HG03025 (cell line): ENCODE data around the gene TSPAN13.

Experiments used
- ATAC-seq: cut with Tn5 transposase; IDR thresholded peaks from one replicate; pipeline ENCODE4 v1.9.1; 2021; ENCODE audit warnings: mild to moderate bottlenecking, moderate library complexity; ENCODE audit not compliant: unreplicated experiment, low FRiP score

Gene TSPAN13

DNA sequence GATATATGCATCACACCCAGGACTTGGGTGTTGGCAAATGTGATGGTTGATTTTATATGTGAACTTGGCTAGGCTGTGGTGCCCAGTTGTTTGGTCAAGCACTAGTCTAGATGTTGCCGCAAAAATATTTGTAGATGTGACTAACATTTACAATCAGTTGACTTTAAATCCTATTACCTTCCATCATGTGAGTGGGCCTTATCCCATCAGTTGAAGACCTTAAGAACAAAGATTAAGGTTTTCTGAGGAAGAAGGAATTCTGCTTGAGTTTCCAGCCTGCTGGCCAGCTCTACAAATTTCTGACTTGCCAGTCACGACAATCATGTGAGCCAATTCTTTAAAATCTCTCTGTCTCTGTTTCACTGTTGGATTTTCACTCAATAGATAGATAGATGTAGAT lies 20.3 kb downstream of the TSPAN13 start:
- no peak for ATAC-seq

DNA sequence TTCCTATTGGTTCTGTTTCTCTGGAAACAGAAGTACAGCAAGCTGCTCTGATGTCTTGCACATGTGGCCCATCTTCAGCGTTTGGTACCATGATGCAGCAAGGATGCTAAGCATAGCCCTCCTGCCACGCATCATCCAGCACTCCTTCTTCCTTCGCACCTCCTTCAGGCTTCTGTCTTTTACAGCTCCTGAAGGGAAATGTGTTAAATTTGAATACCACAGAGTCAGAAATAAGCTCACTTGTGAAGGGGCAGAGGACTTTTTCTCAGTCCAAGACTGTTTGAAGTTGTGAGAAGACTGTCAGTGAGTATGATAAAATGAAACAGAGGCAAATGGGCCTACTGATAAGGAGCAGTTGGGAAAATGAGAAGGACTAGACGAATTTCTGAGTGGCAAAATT lies 20.7 kb downstream of the TSPAN13 start:
- ATAC-seq = no peak

DNA sequence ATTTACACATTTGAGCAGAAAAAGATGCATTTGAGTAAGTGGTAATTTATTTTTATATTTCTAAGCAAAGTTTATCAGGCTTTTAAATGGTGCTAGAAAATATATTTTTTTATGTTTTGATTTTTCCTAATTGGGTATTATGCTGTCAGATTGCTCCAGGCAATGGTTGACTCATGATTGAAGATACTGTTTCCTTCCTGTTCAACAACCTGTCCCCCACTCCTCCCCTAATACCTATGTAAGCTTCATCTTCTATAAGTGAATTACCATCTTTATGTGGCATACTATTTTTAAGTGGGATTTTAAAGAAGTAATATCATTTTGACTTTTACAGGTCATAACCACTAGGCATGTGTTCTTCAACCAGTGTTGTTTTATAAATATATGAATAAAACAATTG lies 21.4 kb downstream of the TSPAN13 start:
- ATAC-seq = no peak

DNA sequence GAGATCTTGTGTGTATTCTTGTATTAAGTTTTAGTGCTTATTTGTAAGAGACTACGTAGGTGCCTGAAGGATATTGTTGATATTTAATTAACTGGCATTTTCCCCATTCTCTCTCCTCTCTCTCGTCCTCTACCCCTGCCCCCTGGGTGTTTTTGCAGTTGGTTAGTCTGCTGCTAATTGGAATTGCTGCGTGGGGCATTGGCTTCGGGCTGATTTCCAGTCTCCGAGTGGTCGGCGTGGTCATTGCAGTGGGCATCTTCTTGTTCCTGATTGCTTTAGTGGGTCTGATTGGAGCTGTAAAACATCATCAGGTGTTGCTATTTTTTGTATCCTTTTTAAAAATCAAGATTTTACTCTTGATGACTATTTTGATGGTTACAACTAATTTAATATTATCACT lies 22.5 kb downstream of the TSPAN13 start:
- ATAC-seq = no peak

DNA sequence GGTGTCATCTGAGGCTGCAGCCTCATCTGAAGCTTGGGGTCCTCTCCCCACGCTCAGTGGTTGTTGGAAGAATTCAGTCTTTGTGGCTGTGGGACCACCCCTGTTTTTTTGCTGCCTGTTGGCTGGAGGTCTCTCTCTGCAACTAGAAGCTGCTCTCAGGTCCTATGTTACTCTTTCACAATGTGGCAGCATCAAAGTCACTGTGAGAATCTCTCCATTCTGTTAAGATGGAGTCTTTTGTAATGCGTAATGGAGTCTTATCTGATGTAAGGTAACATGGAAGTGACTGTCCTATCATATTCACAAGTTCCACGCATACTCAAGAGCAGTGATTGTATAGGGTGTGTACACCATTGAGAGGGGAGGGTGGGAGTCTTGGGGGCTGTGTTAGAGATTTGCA lies 24.9 kb downstream of the TSPAN13 start:
- no peak for ATAC-seq

DNA sequence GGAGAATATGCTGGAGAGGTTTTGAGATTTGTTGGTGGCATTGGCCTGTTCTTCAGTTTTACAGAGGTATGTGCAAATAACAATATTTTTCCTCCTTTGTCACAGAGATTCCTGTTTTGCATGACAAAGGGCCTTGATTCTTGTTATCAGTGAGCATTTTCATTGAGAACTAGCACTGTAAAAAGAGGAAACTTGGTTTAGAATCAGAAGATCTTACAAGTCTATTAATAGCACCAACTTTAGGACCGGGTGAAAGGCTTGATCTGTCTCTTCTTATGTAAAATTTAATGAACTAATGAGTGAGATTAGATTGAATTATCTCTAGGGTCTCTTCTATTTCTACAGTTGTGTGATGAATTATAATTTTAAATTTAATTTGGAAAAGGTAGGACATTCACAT lies 25.5 kb downstream of the TSPAN13 start:
- ATAC-seq = no peak

DNA sequence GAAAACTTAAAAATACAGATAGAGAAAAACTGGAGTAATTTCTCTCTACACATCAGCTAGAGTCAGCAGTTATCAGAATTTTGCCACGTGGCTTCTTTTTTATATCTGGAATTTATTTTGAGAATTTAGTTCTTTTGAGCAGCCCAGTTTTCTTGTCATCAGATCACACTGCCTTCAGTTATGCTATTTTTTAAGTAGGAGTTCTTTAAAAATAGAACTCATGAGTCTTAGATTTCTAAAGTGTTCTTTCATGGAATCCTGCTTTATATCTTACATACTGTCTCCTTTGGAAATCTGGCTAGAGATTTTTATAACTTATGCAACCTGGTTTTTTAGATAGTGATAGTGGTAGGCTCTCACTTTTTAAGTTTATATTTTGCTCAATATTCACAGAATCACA lies 27.0 kb downstream of the TSPAN13 start:
- ATAC-seq = no peak

DNA sequence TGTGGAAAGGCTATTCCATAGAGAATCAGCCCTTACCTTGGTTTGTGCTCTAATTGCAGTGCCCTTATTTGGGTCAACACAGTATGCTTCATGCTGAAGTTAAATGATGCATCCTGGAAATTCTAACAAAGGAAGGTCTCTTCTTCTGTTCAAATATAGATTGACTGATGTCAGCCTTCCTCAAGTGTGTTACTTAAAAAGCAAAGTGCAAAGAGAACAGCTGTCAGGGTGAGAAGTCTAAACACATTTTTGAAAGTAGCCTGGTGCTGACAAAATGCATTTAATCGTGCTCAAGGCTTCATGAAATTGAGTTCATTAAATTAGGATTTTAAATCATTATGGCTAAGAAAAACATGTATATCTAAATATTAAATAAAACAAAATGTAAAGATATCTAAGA lies 31.8 kb downstream of the TSPAN13 start:
- no peak for ATAC-seq

DNA sequence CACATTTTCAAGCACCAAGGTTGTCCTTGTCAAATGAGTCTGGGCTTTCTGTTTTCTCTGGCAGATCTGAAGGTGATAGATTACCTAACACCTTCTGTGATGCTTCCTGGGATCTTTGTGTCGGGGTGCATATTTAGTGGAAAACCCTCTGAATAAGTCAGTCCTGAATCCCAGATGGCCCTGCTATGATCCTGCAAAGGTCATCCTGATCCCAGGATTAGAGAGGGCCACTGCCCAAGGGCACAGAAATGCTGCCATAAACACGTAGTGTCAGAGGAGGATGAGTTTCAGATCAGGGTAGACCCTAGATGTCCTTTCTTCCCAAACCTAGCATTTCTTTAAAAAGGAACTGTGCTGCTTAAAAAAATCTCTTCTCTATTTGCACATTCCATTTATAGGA lies 32.3 kb downstream of the TSPAN13 start:
- no peak for ATAC-seq

DNA sequence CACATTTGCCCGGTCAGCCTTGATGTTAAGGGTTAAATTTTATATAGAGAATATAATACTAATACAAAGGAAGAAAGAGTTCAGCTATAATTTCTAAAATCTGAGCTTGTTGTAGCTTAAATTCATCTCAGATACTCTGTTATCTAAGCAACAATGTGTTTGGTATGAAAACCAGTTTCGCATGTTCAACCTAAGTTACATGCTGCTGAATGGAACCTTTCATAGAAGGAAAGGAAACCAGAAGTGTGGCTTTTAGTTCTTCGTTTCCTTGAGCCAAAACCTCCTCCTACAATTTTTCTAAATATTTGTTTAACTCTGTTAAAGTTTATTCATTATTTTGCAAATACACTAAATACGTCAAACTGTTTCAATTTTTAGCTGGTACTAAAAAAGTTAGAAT lies 32.7 kb downstream of the TSPAN13 start:
- ATAC-seq = no peak

DNA sequence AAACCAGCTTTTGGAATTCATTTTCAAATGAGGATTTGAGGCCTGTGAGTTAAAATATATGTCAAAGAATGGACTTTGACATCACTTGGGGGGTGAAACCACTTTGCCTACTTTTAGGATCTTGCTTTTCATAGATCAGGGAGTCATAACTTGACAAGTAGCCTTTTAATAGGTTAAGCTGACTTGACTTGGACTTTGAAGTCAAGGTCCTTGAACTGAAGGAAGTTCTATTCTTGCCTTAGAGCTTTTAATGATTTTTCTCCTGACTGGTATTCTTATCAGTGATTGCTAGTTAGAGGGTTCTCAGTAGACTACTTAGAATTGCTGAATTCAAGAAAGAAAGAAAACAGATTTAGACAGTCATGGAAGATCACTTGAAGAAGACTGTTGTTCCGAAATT lies 33.6 kb downstream of the TSPAN13 start:
- ATAC-seq = no peak

DNA sequence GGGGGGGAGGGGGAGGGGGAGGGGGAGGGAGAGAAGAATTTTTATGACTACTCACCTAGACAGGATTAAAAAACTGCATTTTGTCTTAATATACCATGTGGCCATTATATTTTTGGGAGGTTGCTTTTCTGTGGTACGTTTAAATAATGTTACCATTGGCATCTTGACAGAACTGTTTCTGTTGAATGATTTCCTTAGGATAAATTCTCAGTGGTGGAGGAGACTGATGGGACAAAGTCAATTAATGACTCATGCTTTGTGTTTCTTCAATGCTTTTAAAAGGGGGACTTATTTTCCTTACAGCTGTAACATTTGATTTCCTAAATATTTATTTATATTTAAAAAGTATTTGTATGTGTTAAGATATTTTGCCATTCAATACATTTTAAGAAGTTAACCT lies 37.5 kb downstream of the TSPAN13 start:
- no peak for ATAC-seq

DNA sequence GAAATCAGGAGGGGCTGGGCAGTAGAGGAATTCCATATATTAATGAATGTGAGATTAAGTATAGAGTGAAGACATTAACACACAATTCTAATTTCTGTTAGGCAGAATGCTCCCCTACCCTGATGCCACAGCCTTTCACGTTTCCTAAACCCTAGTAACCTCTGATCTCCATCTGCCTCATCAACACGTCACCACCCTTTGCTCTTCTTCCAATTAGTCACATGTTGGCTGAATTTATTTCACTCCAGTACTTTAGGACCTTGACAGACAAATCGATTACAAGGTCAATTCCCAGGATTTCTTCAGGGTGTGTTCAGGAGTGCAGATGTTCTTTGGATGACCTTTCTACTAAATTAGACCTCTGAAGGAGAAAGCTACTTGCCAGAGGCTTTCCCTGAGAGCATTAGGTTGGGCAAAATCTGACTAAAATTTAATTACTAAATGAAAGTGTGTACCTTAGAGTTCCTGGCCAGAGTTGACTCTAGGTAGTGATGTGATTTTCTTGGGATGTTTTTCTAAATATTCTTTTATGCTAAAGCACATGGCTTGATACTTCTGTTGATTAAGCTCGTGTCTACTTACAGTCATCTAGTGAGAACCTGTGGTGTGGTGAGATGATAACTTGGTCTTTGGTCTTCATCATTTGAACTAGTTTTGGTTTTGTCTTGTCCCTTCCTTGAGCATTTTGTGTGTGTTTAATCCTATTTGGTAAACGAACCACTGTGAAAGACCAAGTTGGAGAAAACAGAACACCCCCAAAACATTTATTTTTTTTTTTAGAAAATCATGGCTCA lies 38.5 kb downstream of the TSPAN13 start:
- ATAC-seq = no peak

DNA sequence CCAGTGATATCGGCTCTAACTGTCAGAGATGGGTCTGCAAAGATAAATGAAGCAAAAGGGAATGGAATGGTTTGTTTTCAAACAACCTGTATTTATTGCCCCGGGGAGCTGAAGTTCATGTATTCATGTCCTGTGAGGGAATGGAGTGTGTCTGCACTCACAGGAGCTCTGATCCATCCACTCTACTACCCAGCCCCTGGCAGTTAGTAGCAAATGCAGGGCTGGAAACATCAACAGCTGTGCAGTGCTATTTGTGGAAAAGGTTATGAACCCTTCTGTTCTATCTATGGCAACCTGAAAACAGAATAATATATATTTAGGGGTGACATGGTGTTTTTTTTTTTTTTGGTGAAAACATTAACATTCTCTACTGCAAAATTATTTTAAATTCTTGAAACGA lies 41.4 kb downstream of the TSPAN13 start:
- ATAC-seq = no peak

DNA sequence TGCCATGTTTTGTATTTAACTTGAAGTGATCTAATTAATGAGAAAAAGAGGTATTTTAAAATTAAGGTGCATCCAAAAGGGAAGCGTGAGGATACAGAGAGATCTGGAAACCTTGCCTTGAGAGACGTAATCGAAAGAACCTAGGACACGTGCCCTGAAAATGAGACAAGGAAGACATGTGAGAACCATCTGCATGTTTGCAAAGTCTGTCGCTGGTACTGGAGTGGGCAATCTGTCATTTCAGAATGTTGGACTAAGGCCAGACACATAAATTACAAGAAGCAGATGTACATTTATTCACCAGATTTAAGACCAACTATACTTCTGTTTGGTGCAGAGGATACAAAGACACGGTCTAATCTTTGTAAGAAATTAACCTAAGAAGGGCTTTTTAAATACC lies 42.1 kb downstream of the TSPAN13 start:
- ATAC-seq = no peak

DNA sequence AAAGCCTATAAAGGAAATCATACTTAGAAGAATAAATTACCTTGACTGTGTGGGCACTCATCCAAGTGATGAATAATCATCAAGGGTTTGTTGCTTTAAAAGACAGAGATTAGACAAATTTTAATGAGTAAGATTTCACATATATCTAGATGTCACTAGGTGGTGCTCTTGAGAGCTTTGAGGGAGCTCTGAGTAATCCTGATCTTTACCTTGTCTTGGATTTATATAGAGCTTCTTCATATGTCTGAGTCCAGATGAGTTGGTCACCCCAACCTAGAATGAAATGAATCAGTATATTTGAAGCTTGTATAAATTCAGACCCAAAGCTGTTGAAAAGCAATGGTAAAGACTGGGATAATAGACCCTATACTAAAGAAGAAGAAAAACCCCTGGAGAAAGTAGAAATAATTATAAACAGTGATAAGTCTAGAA lies 47.6 kb downstream of the TSPAN13 start:
- no peak for ATAC-seq

DNA sequence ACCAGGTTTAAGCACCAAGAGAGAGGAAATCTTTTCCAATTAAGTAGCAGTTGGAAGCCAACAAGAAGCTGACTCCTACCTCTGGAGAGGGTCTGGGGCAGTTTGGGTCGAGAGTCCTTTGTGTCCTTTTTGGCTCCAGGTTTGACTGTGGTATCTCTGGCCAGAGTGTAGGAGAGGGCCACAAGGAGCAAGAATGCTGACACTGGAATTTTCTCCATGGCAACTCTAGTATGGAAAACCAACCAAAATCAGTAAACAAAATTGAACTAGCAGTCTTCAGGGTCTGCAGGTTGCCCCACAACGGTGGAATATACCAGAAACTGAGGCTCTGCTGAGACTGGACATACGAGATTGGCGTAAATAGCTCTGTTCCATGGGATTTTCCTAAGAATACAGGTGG lies 48.0 kb downstream of the TSPAN13 start:
- ATAC-seq = no peak

DNA sequence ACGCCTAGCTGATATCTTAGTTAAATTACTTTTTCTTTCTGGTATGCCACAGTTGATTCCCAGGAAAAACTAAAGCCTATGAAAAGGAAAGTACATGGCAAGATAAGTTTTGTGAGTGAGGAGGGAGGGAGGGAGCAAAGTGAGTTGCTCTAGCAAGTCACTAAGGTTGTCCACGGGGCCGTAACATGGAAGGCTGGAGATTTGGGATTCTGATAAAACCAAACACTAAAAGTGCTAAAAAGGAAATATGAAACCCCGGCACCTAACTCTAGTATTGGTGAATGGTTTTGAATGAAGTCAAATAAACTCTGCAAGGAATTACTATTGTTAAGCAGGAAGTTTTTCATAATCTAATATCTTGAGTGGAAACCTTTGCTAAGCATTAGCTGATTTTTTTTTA lies 49.6 kb downstream of the TSPAN13 start:
- ATAC-seq = no peak

DNA sequence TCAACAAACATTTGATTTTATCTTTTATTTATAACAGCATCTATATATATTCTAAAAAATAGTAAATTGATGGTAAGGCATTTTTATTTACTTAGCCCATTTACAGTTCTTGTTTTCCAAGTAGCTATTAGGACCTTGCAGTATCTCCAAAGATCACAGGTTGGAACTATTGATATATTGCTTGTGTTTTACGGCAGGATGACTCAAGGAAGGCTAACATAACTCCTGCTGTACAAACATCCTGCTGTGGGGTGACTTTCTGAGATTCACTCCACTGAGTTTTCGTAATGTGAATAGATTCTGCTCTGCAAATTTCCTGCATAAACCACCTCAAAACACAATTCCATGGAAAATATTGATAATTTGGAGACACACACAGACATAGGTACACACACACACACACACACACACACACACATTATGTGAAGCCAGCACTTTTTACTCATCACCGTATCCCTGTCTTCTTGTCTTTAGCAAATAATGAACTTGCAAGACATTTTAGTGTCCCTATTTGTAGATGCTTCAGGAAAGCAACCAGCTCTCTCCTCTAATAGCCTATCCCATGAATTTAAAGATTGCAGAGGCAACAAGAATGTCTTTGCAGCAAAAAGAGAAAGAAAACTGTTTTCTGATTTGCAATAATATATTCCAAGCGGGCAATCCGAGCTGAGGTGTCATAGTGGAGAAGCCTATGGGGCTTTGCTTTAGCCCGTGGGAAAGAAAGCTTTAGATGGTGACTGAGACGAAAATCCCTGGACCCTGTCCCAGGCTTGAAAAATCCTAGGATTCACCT lies 50.5 kb downstream of the TSPAN13 start:
- ATAC-seq = no peak

DNA sequence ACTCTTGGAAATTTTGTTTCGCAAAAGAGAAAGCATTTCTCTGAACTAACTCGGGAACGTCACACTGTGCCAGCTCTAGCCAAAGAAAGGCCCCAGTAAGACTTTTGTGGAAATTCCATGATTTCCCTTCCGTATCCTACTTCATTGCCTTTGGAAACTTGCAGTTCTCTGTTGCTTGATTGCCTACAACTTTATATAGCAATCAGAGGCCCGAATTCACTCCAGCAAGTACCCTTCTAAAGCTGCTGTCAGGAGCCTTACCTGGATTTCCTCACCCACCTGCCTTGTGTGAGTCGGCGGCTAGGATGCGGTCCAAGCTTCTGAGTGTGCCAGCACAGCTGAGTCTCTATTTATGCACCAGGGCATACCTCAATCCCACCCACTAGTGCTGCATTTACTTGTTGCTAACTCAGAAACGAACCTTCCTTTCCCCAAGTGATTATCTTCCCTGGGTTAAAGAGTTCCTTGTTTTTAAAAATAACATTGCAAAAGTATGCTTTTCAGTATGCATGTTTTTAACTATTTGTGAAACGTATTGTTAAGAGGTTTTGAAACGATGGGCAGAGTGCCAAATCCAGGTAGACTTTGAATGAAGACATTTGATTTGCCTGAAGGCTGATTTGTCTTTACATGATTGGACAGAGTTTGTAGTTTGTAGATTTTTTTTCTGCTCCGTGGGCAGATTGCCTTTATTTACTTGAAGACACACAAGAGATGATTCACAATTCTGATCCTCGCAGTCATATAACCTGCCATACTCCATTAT lies 51.3 kb downstream of the TSPAN13 start, which contains the start of gene AGR2:
Gene AGR2 (minus strand): TSS at position 326 of the 766 bp plus-strand sequence. CDS start 3,203 bp downstream, outside the sequence.
- ATAC-seq = no peak

DNA sequence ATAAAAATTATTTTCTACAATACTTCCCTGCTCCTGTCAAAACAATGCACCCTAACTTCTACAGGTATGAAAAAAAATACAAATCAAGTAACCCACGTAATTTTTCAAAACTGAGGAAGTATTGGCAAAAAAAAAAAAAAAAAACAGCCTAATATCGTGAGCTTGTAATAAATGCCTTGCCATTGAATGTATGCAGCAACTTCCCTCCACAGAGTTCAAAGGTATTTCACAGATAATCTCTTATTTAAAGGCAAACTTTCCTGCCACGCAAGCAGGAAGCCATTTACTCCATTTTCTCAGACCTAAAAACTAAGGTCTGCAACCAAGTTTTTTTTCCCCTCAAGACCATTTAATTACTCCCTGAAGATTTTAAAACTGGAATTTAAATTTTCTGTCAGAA lies 51.9 kb downstream of the TSPAN13 start:
- no peak for ATAC-seq
